PC-9 (cell line): ENCODE results near the gene MYO1C.
"Not testable (repeated sequence)": the region's sequence is repeated elsewhere in the genome, so short reads cannot be mapped to it uniquely, and the experiment has no call there.

ENCODE experiments used
- CTCF ChIP-seq: fragments of 200-600 bp; sonication (generic); conservative IDR thresholded peaks from 2 replicates; pipeline ENCODE4 v1.6.1; 2017; ENCODE audit warnings: mixed run types, antibody characterized with exemption, mild to moderate bottlenecking, moderate library complexity
- EZH2 ChIP-seq: fragments of 200-600 bp; sonication (generic); IDR thresholded peaks from 2 replicates; pipeline ENCODE4 v1.8.0; 2017; ENCODE audit warnings: antibody characterized with exemption, low read depth

- TF ChIP-seq CTCF, EZH2: not testable (repeated sequence)
Observed at GRCh38 chr17:1442721-1443120, 49.8 kb downstream of the MYO1C start.
